Thoracic aorta (tissue), 2 donors: Measurements from ENCODE around the gene ANKRD31. TPM values are rescaled to one million over a fixed set of nuclear protein-coding genes. Genes with fewer than 3 reads are reported as not detected.
"Not testable (repeated sequence)": the region's sequence is repeated elsewhere in the genome, so short reads cannot be mapped to it uniquely, and the experiment has no call there.

ENCODE experiments used
- ATAC-seq: fragments of 150-250 bp; one replicate; pipeline ENCODE4 v1.8.0; 2017; ENCODE audit warnings: low read depth; ENCODE audit not compliant: insufficient number of reproducible peaks, low FRiP score
- DNase-seq: peaks from one replicate; pipeline ENCODE4 v3.0.0-alpha.2; 2020; ENCODE audit warnings: low spot score
- H3K27ac ChIP-seq, 2 donors: fragments of 200-600 bp; sonication (generic); 1 replicate in 1 of 2; 2 replicates in 1 of 2; pipeline ENCODE4 v1.5.1; 2016; ENCODE audit warnings: mild to moderate bottlenecking in 2 of 2, moderate library complexity in 2 of 2
- H3K27me3 ChIP-seq: fragments of 200-600 bp; sonication (generic); replicated peaks from 2 replicates; pipeline ENCODE4 v1.6.0; 2016; ENCODE audit warnings: mild to moderate bottlenecking; ENCODE audit not compliant: insufficient read depth
- H3K36me3 ChIP-seq: fragments of 200-600 bp; sonication (generic); one replicate; pipeline ENCODE4 v1.5.1; 2016
- H3K4me1 ChIP-seq, 2 donors: fragments of 200-600 bp; sonication (generic); 1 replicate in 1 of 2; 2 replicates in 1 of 2; pipeline versions ENCODE4 v1.5.1 to v1.6.0; 2016; ENCODE audit warnings: low read depth in 2 of 2, mild to moderate bottlenecking in 1 of 2; ENCODE audit not compliant: control insufficient read depth in 1 of 2
- H3K4me3 ChIP-seq: fragments of 200-600 bp; sonication (generic); 2 replicates; pipeline ENCODE4 v1.5.1; 2016; ENCODE audit warnings: mild to moderate bottlenecking
- H3K9me3 ChIP-seq: fragments of 200-600 bp; sonication (generic); 2 replicates; pipeline ENCODE4 v1.5.1; 2016
- total RNA-seq, 2 donors: library from RNA; depleted of rRNA; stranded (reverse); fragments of >200 nt; gene quantifications; one replicate each; pipeline versions ENCODE4 v1.1.0 to v1.2.3, GENCODE V29; 2016
- TF ChIP-seq, protein P1 (sequence below): fragments of 200-600 bp; sonication (generic); IDR thresholded peaks from one replicate; pipeline ENCODE4 v1.5.1; 2019; ENCODE audit warnings: antibody characterized with exemption

The ANKRD31 gene
- total RNA-seq, 2 donors from 2014 or later, result 0.14 TPM; not detected in 1

DNA sequence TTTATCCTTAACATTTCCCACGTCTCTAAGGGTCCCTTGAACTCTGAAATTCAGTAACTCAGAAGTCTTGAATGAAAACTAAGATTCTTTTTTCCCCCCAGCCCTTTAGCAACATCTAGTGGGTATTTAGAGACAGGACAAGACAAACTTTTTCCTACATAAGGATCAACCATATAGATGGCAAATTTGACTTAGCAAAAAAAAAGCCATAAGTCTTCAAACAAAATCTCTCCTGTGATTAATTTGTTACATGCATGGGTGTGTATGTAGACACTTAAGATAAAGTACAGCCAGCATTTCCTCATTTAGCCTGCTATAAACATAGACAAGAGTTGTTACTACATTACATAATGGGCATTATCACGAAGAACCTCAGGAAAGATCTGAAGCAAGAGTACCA is 29.1 kb upstream of the ANKRD31 start:
- no peak overlapping the region for H3K4me3 ChIP-seq
- no peak for DNase-seq
- TF ChIP-seq, protein P1, sequence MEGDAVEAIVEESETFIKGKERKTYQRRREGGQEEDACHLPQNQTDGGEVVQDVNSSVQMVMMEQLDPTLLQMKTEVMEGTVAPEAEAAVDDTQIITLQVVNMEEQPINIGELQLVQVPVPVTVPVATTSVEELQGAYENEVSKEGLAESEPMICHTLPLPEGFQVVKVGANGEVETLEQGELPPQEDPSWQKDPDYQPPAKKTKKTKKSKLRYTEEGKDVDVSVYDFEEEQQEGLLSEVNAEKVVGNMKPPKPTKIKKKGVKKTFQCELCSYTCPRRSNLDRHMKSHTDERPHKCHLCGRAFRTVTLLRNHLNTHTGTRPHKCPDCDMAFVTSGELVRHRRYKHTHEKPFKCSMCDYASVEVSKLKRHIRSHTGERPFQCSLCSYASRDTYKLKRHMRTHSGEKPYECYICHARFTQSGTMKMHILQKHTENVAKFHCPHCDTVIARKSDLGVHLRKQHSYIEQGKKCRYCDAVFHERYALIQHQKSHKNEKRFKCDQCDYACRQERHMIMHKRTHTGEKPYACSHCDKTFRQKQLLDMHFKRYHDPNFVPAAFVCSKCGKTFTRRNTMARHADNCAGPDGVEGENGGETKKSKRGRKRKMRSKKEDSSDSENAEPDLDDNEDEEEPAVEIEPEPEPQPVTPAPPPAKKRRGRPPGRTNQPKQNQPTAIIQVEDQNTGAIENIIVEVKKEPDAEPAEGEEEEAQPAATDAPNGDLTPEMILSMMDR, result no peak
- H3K36me3 ChIP-seq, result no peaks in the 10 kb centered on the region
- H3K4me1 ChIP-seq, result no peaks in the 10 kb centered on the region
- no peaks in the 10 kb centered on the region for H3K27me3 ChIP-seq
- no peaks in the 10 kb centered on the region for H3K9me3 ChIP-seq
- no peak for ATAC-seq
- H3K27ac ChIP-seq, result no peak overlapping the region

DNA sequence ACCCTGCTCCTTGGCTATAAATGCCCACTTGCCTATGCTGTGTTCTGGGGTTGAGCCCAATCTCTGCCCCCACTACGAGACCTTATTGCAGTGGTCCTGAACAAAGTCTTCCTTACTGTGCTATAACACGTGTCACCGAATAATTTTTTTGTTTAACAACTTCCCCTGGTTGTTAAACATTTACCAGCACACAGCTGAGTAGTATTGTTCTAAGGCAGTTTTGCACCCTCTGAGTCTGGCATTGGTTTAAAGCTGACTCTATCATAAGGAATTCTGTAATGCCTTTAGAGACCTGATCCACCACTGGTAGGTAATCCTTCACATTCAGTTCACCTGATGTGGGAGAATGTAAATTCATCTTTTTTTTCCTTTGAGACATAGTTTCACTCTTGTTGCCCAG is 25.6 kb upstream of the ANKRD31 start:
- Histone ChIP-seq H3K9me3 (no peaks in the 10 kb centered on the region), H3K27me3 (no peaks in the 10 kb centered on the region), H3K27ac (no peak overlapping the region), H3K36me3 (no peaks in the 10 kb centered on the region), H3K4me3 (no peak overlapping the region), H3K4me1 (no peaks in the 10 kb centered on the region)
- no peak for DNase-seq
- TF ChIP-seq, protein P1, result no peak
- ATAC-seq, result no peak

DNA sequence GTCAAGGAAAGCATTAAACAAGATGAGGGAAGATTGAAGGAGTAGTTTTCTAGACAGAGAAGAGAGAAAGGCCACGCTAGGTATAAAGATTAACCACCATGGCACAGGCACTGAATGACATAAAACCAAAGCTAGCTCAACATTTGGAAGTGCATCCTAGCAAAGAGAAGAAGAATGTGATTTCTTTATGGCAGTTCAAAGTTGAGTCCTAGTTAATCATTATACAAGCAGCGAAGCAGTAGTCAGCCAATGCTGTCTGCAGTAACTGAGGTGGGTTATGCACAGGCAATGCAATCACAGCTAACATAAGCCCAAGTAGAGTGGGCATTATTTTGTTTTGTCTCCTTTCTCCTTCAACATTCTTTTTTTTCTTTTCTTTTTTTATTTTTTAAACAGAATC is 24.0 kb upstream of the ANKRD31 start:
- Histone ChIP-seq H3K9me3 (peaks cover 4% of the 10 kb centered on the region), H3K4me1 (no peaks in the 10 kb centered on the region), H3K27me3 (no peaks in the 10 kb centered on the region), H3K36me3 (no peaks in the 10 kb centered on the region), H3K27ac (no peak overlapping the region), H3K4me3 (no peak overlapping the region)
- DNase-seq (no peak), ATAC-seq (no peak)
- TF ChIP-seq, protein P1, result no peak

DNA sequence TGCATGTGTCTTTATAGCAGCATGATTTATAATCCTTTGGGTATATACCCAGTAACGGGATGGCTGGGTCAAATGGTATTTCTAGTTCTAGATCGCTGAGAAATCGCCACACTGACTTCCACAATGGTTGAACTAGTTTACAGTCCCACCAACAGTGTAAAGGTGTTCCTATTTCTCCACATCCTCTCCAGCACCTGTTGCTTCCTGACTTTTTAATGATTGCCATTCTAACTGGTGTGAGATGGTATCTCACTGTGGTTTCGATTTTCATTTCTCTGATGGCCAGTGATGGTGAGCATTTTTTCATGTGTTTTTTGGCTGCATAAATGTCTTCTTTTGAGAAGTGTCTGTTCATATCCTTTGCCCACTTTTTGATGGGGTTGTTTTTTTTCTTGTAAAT is 13.8 kb upstream of the ANKRD31 start:
- H3K4me1 ChIP-seq, ATAC-seq, H3K4me3 ChIP-seq, H3K9me3 ChIP-seq, H3K36me3 ChIP-seq, DNase-seq, H3K27me3 ChIP-seq, H3K27ac ChIP-seq: not testable (repeated sequence)

DNA sequence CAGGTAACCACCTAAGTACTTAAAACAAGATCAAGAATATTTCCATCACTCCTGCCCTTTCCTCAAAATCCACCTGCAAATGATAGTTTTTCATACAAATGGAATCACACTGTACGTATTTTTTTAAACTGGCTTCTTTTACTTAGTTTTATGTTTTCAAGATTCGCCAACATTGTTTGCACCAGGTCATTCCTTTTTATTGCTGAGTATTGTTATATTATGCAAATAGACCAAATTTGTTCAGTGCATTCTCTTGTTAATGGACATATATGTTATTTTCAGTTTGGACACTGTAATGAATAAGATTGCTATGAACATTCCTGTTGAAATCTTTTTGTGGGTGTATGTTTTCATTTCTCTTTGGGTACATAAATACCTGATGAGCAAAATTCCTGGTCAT is 8.3 kb upstream of the ANKRD31 start:
- H3K27ac ChIP-seq, result no peak overlapping the region
- no peaks in the 10 kb centered on the region for H3K4me1 ChIP-seq
- H3K4me3 ChIP-seq, result no peak overlapping the region
- H3K9me3 ChIP-seq, result no peaks in the 10 kb centered on the region
- H3K27me3 ChIP-seq, result no peaks in the 10 kb centered on the region
- TF ChIP-seq, protein P1, result no peak
- H3K36me3 ChIP-seq, result no peaks in the 10 kb centered on the region
- ATAC-seq (no peak), DNase-seq (no peak)

DNA sequence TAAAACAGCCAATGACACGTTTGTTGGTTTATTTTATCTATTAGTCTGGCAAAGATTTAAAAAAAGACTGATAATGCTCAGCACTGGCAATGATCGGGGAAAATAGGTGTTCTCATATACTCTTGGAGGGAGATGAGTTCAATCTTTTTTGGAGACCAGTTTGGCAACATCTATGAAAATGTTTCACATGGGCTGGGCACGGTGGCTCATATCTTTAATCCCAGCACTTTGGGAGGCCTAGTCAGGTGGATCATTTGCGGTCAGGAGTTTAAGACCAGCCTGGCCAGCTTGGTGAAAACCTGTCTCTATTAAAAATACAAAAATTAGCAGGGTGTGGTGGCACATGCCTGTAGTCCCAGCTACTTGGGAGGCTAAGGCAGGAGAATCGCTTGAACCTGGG is 6.8 kb upstream of the ANKRD31 start:
- Histone ChIP-seq H3K9me3 (no peaks in the 10 kb centered on the region), H3K36me3 (no peaks in the 10 kb centered on the region), H3K4me3 (no peak overlapping the region), H3K4me1 (no peaks in the 10 kb centered on the region), H3K27ac (no peak overlapping the region), H3K27me3 (no peaks in the 10 kb centered on the region)
- TF ChIP-seq, protein P1, result no peak
- ATAC-seq (no peak), DNase-seq (no peak)
